ENCODE results near the gene WNT10A. TPM values are rescaled to one million over a fixed set of nuclear protein-coding genes. Genes with fewer than 3 reads are reported as not detected.
A peak's percentile ranks its signal among the peaks of the same experiment; 100 is the strongest.

The WNT10A gene
- polyA plus RNA-seq, 1 of the 3 experiments (the other 2 are of a cell fraction): 0.02 TPM

DNA sequence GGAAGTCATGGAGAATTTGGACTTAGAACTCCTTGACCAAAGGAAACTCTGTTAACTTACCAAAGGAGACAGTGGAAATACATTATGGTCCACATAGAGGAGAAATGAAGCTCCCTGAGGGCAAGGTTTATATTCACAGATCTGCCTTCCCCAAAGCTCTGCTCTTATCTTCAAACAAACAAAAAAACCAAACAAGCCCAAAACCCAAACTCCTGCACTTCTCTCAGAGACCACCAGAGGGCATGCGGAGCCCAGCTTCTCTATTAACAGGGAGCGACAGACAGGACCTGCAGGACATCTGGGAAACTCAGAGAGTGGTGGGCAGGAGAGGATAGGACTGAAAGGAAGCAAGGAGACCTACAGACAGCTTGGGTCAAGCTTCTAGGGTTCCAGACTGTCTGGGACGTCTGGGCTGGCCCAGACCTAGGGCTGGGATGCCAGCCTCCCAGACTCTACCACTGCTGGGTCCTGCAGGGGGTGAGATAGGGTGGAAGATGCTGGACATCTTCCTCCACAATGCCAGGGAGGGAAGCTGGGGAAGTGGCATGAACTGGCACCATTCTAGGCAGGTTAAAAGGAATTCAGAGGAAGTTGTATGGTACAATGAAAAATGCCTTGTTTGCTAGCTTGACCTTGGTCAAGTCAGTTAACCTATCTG lies 4.0 kb upstream of the WNT10A start:
- Histone ChIP-seq H2AFZ (ENCODE audit: low read depth) (no peak overlapping the region), H4K20me1 (ENCODE audit: insufficient read depth) (no peaks in the 10 kb centered on the region), H3K27ac (ENCODE audit: low read depth in 2 of 2, low read length in 1 of 2) (peak overlapping the region in 1 of 2 experiments; percentile 78; a peak in 2 of 4 replicates), H3K9me2 (no peaks in the 10 kb centered on the region), H3K4me2 (no peak overlapping the region), H3K9ac (no peak overlapping the region), H3K9me3 (no peaks in the 10 kb centered on the region), H3K4me1 (ENCODE audit: control insufficient read depth in 1 of 2, insufficient read depth in 2 of 2, low read depth in 1 of 2, low read length in 1 of 2) (peaks cover 0 to 54% of the 10 kb centered on the region in 2 experiments; a peak in 2 of 4 replicates), H3K27me3 (ENCODE audit: insufficient read depth) (peaks cover 39% of the 10 kb centered on the region), H3F3A (replicated peaks; ENCODE audit: insufficient read depth) (peaks cover 3% of the 10 kb centered on the region), H3K4me3 (ENCODE audit: low read depth in 2 of 2, low read length in 1 of 2) (no peak overlapping the region), H3K36me3 (replicated peaks in 1 of 2; ENCODE audit: control insufficient read depth in 1 of 2, insufficient read depth in 2 of 2, low read length in 1 of 2) (no peaks in the 10 kb centered on the region), H3K79me2 (ENCODE audit: insufficient read depth) (no peaks in the 10 kb centered on the region)
- ChIA-PET CTCF (interaction anchor here (0.5 to 22.5 kb wide), 49 partner anchors 9 to 418 kb away, joined by 3 to 795 read pairs (median 5); partner anchors contain the start of genes CDK5R2, IHH, NHEJ1 and RNF25), POLR2A (interaction anchor here (0.8 to 3.4 kb wide), 9 partner anchors 8 to 120 kb away, joined by 3 to 20 read pairs (median 3); no protein-coding TSS in a partner anchor)
- peak in 1 of 2 experiments; percentile 26; a peak in 1 of 4 replicates for TF ChIP-seq EP300 (IDR thresholded peaks at IDR 0.05; ENCODE audit: borderline replicate concordance in 1 of 2, low read depth in 1 of 2, low read length in 1 of 2)
- peak; percentile 48; the same call in 1 of the 2 replicates for TF ChIP-seq RFX5 (IDR thresholded peaks at IDR 0.05; ENCODE audit: low read length)
- no peak for TF ChIP-seq GABPA (IDR thresholded peaks at IDR 0.05; ENCODE audit: low read depth)
- TF ChIP-seq YY1 (IDR thresholded peaks at IDR 0.05; ENCODE audit: low read depth): no peak
- peak; percentile 36 for TF ChIP-seq CHD2 (IDR thresholded peaks at IDR 0.05; ENCODE audit: low read length, partially characterized antibody)
- TF ChIP-seq MXI1 (IDR thresholded peaks at IDR 0.05; ENCODE audit: low read depth, low read length): 0 out of 2 replicates have a peak, but pooled peaks have one; percentile 16
- TF ChIP-seq CTCF (IDR thresholded peaks at IDR 0.05): peak; percentile 95
- peak; percentile 93 for TF ChIP-seq SMC3 (IDR thresholded peaks at IDR 0.05; ENCODE audit: low read depth, low read length)
- peak; percentile 95 for TF ChIP-seq RAD21 (IDR thresholded peaks at IDR 0.05; ENCODE audit: low read length)
- DNase-seq: peak; percentile 88
- WGBS (ENCODE audit: low lambda C conversion rate): 3% methylated on average over 3 of the region's 3 CpGs

DNA sequence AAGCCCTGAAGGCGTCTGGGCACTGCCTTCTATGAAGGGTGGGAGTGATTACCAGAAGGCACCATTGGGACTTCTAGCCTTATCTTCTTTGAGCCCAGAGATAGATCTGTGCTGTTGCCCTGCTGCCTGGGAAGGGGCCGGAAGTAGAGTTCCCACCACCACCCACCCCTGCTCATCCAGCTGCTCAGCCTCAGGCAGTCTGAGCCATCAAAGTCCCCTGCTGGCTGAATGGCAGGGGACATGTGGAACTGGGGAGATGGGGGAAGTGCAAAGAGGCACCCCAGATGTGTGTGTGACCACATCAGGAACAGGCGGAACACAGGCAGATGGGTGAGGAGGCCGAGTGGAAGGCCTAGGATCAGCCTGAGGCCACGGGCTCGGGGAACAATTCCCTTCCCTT lies 3.3 kb upstream of the WNT10A start:
- POLR2A ChIA-PET: interaction anchor here (1.2 to 3.4 kb wide), 5 partner anchors 9 to 119 kb away, joined by 3 to 20 read pairs (median 7); no protein-coding TSS in a partner anchor
- WGBS (ENCODE audit: low lambda C conversion rate): 32% methylated on average over 5 of the region's 6 CpGs

More for the DNA sequence above, 3.3 kb upstream of the WNT10A start:
- H3K27ac ChIP-seq (ENCODE audit: low read depth in 2 of 2, low read length in 1 of 2): peak overlapping the region in 1 of 2 experiments; percentile 78; a peak in 2 of 4 replicates
- no peaks in the 10 kb centered on the region for H4K20me1 ChIP-seq (ENCODE audit: insufficient read depth)
- peaks cover 0 to 54% of the 10 kb centered on the region in 2 experiments; a peak in 2 of 4 replicates for H3K4me1 ChIP-seq (ENCODE audit: control insufficient read depth in 1 of 2, insufficient read depth in 2 of 2, low read depth in 1 of 2, low read length in 1 of 2)
- TF ChIP-seq TCF12 (IDR thresholded peaks at IDR 0.05) (no peak), GATA2 (CRISPR knock-in tag; IDR thresholded peaks at IDR 0.05) (peak; percentile 25; the same call in 1 of the 2 replicates), RXRA (IDR thresholded peaks at IDR 0.05; ENCODE audit: borderline replicate concordance, low read depth) (no peak), TEAD4 (IDR thresholded peaks at IDR 0.05; ENCODE audit: borderline replicate concordance, insufficient read depth) (no peak), MEF2A (IDR thresholded peaks at IDR 0.05; ENCODE audit: borderline replicate concordance, low read depth) (no peak), EP300 (IDR thresholded peaks at IDR 0.05; ENCODE audit: borderline replicate concordance in 1 of 2, low read depth in 1 of 2, low read length in 1 of 2) (peak in 1 of 2 experiments; percentile 12; a peak in 1 of 4 replicates), RCOR1 (IDR thresholded peaks at IDR 0.05; ENCODE audit: low read length) (no peak; the same call in 1 of the 2 replicates)
- H3K79me2 ChIP-seq (ENCODE audit: insufficient read depth): no peaks in the 10 kb centered on the region
- no peaks in the 10 kb centered on the region for H3K9me3 ChIP-seq
- peak; percentile 67 for DNase-seq
- peaks cover 46% of the 10 kb centered on the region for H3K27me3 ChIP-seq (ENCODE audit: insufficient read depth)
- H2AFZ ChIP-seq (ENCODE audit: low read depth): no peak overlapping the region
- H3F3A ChIP-seq (replicated peaks; ENCODE audit: insufficient read depth): peaks cover 3% of the 10 kb centered on the region
- no peaks in the 10 kb centered on the region for H3K36me3 ChIP-seq (replicated peaks in 1 of 2; ENCODE audit: control insufficient read depth in 1 of 2, insufficient read depth in 2 of 2, low read length in 1 of 2)
- H3K9me2 ChIP-seq: no peaks in the 10 kb centered on the region
- no peak overlapping the region for H3K4me3 ChIP-seq (ENCODE audit: low read depth in 2 of 2, low read length in 1 of 2)
- CTCF ChIA-PET: interaction anchor here (0.6 to 22.5 kb wide), 30 partner anchors 15 to 417 kb away, joined by 3 to 795 read pairs (median 12); partner anchors contain the start of genes CDK5R2, IHH, NHEJ1 and RNF25
- H3K9ac ChIP-seq: no peak overlapping the region
- H3K4me2 ChIP-seq: no peak overlapping the region

Measured in SK-N-SH (cell line).